HG03095 (cell line): ENCODE data around the gene UTP25.
"Not testable (repeated sequence)": the region's sequence is repeated elsewhere in the genome, so short reads cannot be mapped to it uniquely, and the experiment has no call there.

Experiments
- ATAC-seq: cut with Tn5 transposase; IDR thresholded peaks from one replicate; pipeline ENCODE4 v1.9.1; 2021; ENCODE audit warnings: moderate library complexity; ENCODE audit not compliant: unreplicated experiment

UTP25 gene

GRCh38 chr1:209870151-209870831, 42.5 kb downstream of the UTP25 start:
- no peak for ATAC-seq

- no peak for ATAC-seq
Observed at GRCh38 chr1:209871006-209871405, 43.2 kb downstream of the UTP25 start.

GRCh38 chr1:209871430-209871829, 43.7 kb downstream of the UTP25 start:
- no peak for ATAC-seq

GRCh38 chr1:209873067-209873799, 45.5 kb downstream of the UTP25 start:
- no peak for ATAC-seq

GRCh38 chr1:209875515-209875914, 47.7 kb downstream of the UTP25 start:
- ATAC-seq = no peak

GRCh38 chr1:209876078-209876800, 48.5 kb downstream of the UTP25 start:
- ATAC-seq = no peak

- no peak for ATAC-seq
Observed at GRCh38 chr1:209877087-209877764, 49.5 kb downstream of the UTP25 start.

- ATAC-seq = no peak
Observed at GRCh38 chr1:209878964-209879363, 51.2 kb downstream of the UTP25 start.

GRCh38 chr1:209879539-209879938, 51.8 kb downstream of the UTP25 start:
- no peak for ATAC-seq

GRCh38 chr1:209880031-209880430, 52.3 kb downstream of the UTP25 start:
- no peak for ATAC-seq

GRCh38 chr1:209881619-209882018, 53.8 kb downstream of the UTP25 start:
- no peak for ATAC-seq

GRCh38 chr1:209882286-209882685, 54.5 kb downstream of the UTP25 start:
- ATAC-seq = no peak

- ATAC-seq = no peak
Observed at GRCh38 chr1:209882942-209883340, 55.2 kb downstream of the UTP25 start.

GRCh38 chr1:209883341-209883971, 55.7 kb downstream of the UTP25 start:
- ATAC-seq = no peak

- ATAC-seq = no peak
Observed at GRCh38 chr1:209884249-209884648, 56.5 kb downstream of the UTP25 start.

- peak; percentile 92 for ATAC-seq
Observed at GRCh38 chr1:209884665-209885117, 56.9 kb downstream of the UTP25 start.

- no peak for ATAC-seq
Observed at GRCh38 chr1:209885403-209886218, 57.8 kb downstream of the UTP25 start.

GRCh38 chr1:209886219-209886536, 58.4 kb downstream of the UTP25 start:
- no peak for ATAC-seq

- not testable (repeated sequence) for ATAC-seq
Observed at GRCh38 chr1:209888291-209889076, 60.7 kb downstream of the UTP25 start.
